Retinal pigment epithelial cell (primary cell): ENCODE results near the gene ITPA.

Source experiments
- DNase-seq: peaks from one replicate; pipeline ENCODE4 v3.0.0-alpha.2; 2010; ENCODE audit warnings: low read depth
- H3K4me3 ChIP-seq: 2 replicates; pipeline ENCODE4 v1.5.1; 2011; ENCODE audit warnings: mild to moderate bottlenecking, low read length, control low read depth, moderate library complexity
- CTCF ChIP-seq: conservative IDR thresholded peaks from 2 replicates; pipeline ENCODE4 v1.5.1; 2011; ENCODE audit warnings: low read depth, low read length, control low read depth, inconsistent platforms

Gene ITPA

GRCh38 chr20:3222635-3223600, 13.6 kb downstream of the ITPA start:
- no peak overlapping the region for H3K4me3 ChIP-seq
- DNase-seq, result no peak
- TF ChIP-seq CTCF, result no peak

- TF ChIP-seq CTCF, result no peak
- H3K4me3 ChIP-seq, result no peak overlapping the region
- DNase-seq, result no peak
These were observed 14.3 kb downstream of the ITPA start for GRCh38 chr20:3223651-3223993.

- no peak for TF ChIP-seq CTCF
- no peak for DNase-seq
- no peak overlapping the region for H3K4me3 ChIP-seq
These were observed 14.8 kb downstream of the ITPA start for GRCh38 chr20:3223994-3224680.

GRCh38 chr20:3224681-3225421, 15.6 kb downstream of the ITPA start:
- no peak for DNase-seq
- no peak for TF ChIP-seq CTCF
- H3K4me3 ChIP-seq, result no peak overlapping the region

GRCh38 chr20:3226093-3226492, 16.8 kb downstream of the ITPA start:
- DNase-seq, result no peak
- no peak for TF ChIP-seq CTCF
- H3K4me3 ChIP-seq, result no peak overlapping the region

- no peak overlapping the region for H3K4me3 ChIP-seq
- TF ChIP-seq CTCF, result no peak
- DNase-seq, result no peak
These were observed 17.6 kb downstream of the ITPA start for GRCh38 chr20:3226864-3227263.
